ENCODE data around the gene MRNIP. TPM values are rescaled to one million over a fixed set of nuclear protein-coding genes. Genes with fewer than 3 reads are reported as not detected.
A peak's percentile ranks its signal among the peaks of the same experiment; 100 is the strongest.

Gene MRNIP
- total RNA-seq, 1 donor from 2014 or later, result 11.8 TPM

DNA sequence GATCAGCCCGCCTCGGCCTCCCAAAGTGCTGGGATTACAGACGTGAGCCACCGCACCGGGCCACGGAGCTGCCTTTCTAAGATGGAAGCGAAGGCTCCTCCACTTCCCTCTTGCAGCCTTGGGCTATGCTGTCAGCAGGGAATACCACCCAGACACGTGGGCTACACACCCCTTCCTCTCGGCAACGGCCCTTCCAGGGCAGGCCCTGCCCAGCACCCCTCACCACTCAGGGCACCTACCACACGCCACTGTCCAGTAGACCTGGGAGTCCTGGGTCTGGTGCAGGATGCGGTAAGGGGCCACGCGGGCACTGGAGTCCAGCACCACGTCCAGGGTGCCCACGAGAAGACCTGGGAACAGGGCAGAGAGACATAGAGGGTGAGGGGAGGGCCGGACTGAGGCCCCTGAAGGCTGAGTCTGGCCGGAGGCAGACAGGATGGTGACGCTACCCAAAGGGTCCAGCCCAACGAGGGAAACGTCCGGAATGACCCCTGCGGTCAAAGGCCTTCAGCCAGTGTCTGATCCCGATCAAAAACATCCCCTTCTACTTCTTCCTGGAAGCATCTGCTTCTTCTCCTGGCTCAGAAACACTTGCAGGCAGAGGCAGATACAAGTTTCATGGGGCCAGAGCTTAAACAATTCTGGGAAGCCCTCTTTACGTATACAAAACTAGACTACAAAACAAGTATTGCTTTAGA lies 46.0 kb upstream of the MRNIP start:
- DNase-seq (ENCODE audit: low read depth), result no peak
- no peaks in the 10 kb centered on the region for H3K27me3 ChIP-seq (ENCODE audit: control insufficient read depth, insufficient read depth, low read length)
- TF ChIP-seq CTCF (IDR thresholded peaks at IDR 0.05; ENCODE audit: insufficient read depth, low read length, severe bottlenecking), result no peak
- H3K4me3 ChIP-seq (ENCODE audit: low read depth, low read length), result no peak overlapping the region
- FAIRE-seq, result no peak
- peaks cover 24% of the 10 kb centered on the region for H3K36me3 ChIP-seq (ENCODE audit: control insufficient read depth, insufficient read depth, low read length)

GRCh38 chr5:179902763-179903158 lies 44.1 kb upstream of the MRNIP start:
- peaks cover 33% of the 10 kb centered on the region for H3K36me3 ChIP-seq (ENCODE audit: control insufficient read depth, insufficient read depth, low read length)
- no peak for TF ChIP-seq CTCF (IDR thresholded peaks at IDR 0.05; ENCODE audit: insufficient read depth, low read length, severe bottlenecking)

GRCh38 chr5:179901915-179902762 lies 43.5 kb upstream of the MRNIP start:
- H3K4me3 ChIP-seq (ENCODE audit: low read depth, low read length), result no peak overlapping the region
- no peak for TF ChIP-seq CTCF (IDR thresholded peaks at IDR 0.05; ENCODE audit: insufficient read depth, low read length, severe bottlenecking)
- no peaks in the 10 kb centered on the region for H3K27me3 ChIP-seq (ENCODE audit: control insufficient read depth, insufficient read depth, low read length)
- H3K36me3 ChIP-seq (ENCODE audit: control insufficient read depth, insufficient read depth, low read length), result peaks cover 35% of the 10 kb centered on the region
- FAIRE-seq (no peak), DNase-seq (ENCODE audit: low read depth) (no peak)

More at GRCh38 chr5:179902763-179903158, 44.1 kb upstream of the MRNIP start:
- H3K4me3 ChIP-seq (ENCODE audit: low read depth, low read length), result no peak overlapping the region
- DNase-seq (ENCODE audit: low read depth), result no peak
- H3K27me3 ChIP-seq (ENCODE audit: control insufficient read depth, insufficient read depth, low read length), result no peaks in the 10 kb centered on the region
- FAIRE-seq, result peak; percentile 36

DNA sequence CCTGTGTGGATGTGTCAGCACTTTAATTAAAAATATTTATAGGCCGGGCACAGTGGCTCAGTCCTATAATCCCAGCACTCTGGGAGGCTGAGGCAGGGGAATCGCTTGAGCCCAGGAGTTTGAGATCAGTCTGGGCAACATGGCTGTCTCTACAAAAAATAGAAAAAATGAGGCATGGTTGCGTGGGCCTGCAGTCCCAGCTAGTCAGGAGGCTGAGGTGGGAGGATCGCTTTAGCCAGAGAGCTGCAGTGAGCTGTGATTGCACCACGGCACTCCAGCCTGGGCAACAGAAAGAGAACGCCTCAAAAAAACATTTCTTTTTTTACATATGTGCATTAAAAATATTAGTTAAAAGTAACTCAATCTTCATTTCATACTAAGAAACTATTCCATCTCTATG lies 42.8 kb upstream of the MRNIP start:
- no peaks in the 10 kb centered on the region for H3K27me3 ChIP-seq (ENCODE audit: control insufficient read depth, insufficient read depth, low read length)
- H3K36me3 ChIP-seq (ENCODE audit: control insufficient read depth, insufficient read depth, low read length), result peaks cover 35% of the 10 kb centered on the region
- no peak overlapping the region for H3K4me3 ChIP-seq (ENCODE audit: low read depth, low read length)
- FAIRE-seq (no peak), DNase-seq (ENCODE audit: low read depth) (no peak)
- TF ChIP-seq CTCF (IDR thresholded peaks at IDR 0.05; ENCODE audit: insufficient read depth, low read length, severe bottlenecking), result no peak

DNA sequence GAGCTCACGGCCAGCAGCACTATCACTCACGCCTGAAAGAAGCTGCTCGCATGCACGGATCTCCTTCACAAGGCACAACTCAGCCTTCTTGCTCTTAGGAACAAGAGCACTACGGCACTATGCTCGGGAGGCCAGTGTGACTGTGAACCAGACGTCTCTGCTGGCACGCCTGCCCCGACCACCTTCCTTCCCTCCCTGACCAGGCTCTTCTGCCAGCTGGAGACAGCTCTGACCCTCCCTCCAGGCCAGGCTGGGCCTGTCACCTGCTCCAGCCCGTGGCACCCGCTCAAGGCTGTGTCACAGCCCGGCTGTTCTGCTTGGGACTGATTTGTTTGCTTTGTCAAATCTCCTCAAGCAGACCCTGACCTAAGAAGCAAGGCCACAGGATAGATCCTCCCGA lies 42.1 kb upstream of the MRNIP start:
- H3K36me3 ChIP-seq (ENCODE audit: control insufficient read depth, insufficient read depth, low read length), result peaks cover 34% of the 10 kb centered on the region
- DNase-seq (ENCODE audit: low read depth) (no peak), FAIRE-seq (no peak)

More for the DNA sequence above, 42.1 kb upstream of the MRNIP start:
- no peaks in the 10 kb centered on the region for H3K27me3 ChIP-seq (ENCODE audit: control insufficient read depth, insufficient read depth, low read length)
- H3K4me3 ChIP-seq (ENCODE audit: low read depth, low read length), result no peak overlapping the region
- no peak for TF ChIP-seq CTCF (IDR thresholded peaks at IDR 0.05; ENCODE audit: insufficient read depth, low read length, severe bottlenecking)
